Measurements from ENCODE around the gene GSTM2. TPM values are rescaled to one million over a fixed set of nuclear protein-coding genes. Genes with fewer than 3 reads are reported as not detected.

Gene GSTM2
- total RNA-seq, 4 donors from 2014 or later: 27.0 to 87.5 (median 57.2) TPM

DNA sequence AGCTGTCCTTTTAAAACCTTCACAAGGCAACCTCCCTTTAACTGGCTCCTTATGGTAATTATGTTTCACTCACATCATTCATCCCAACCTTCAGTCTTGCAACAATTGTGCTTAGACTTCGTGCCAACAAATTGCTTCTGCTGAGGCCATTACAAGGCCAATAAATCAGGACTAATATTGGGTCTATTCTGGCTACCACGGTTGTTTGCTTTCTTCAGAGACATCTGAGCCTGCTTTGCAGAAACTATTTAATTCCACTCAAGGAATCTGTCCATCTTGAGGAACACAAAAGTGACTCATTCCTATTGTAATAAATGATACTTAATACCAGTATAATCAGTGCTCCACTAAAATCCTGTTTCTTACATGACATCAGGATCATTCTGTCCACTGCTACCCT, 14.6 kb upstream of the GSTM2 start:
- Histone ChIP-seq H3K4me3 (no peak overlapping the region), H3K9me3 (no peaks in the 10 kb centered on the region), H3K36me3 (no peaks in the 10 kb centered on the region), H3K27me3 (no peaks in the 10 kb centered on the region), H3K4me1 (peaks cover 7 to 14% (median 10%) of the 10 kb centered on the region in 4 donors), H3K27ac (no peak overlapping the region)
- intact Hi-C loops (cut with DNase I; ENCODE audit: low total_unique reads) (loop anchor here (10.0 kb wide), 1 partner anchor 331 kb away; the partner anchor contains the start of gene AHCYL1), in situ Hi-C loops (cut with MboI; ENCODE audit: low pct_ligation_motif_present in 1 of 4, low pct_unique_long_range_greater_than_20kb in 1 of 4, low sequenced_read_pairs in 3 of 4) (loop anchor here (5.0 to 25.0 kb wide), 5 partner anchors 109 to 334 kb away; partner anchors contain the start of genes AHCYL1 (in 3 of the 4) and EPS8L3 (in 1 of the 4))
- no peak for TF ChIP-seq EP300 (IDR thresholded peaks at IDR 0.05; ENCODE audit: low read depth)
- TF ChIP-seq POLR2A (IDR thresholded peaks at IDR 0.05): no peak
- TF ChIP-seq, protein P1, sequence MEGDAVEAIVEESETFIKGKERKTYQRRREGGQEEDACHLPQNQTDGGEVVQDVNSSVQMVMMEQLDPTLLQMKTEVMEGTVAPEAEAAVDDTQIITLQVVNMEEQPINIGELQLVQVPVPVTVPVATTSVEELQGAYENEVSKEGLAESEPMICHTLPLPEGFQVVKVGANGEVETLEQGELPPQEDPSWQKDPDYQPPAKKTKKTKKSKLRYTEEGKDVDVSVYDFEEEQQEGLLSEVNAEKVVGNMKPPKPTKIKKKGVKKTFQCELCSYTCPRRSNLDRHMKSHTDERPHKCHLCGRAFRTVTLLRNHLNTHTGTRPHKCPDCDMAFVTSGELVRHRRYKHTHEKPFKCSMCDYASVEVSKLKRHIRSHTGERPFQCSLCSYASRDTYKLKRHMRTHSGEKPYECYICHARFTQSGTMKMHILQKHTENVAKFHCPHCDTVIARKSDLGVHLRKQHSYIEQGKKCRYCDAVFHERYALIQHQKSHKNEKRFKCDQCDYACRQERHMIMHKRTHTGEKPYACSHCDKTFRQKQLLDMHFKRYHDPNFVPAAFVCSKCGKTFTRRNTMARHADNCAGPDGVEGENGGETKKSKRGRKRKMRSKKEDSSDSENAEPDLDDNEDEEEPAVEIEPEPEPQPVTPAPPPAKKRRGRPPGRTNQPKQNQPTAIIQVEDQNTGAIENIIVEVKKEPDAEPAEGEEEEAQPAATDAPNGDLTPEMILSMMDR (IDR thresholded peaks at IDR 0.05): no peak
- TF ChIP-seq POLR2AphosphoS5 (IDR thresholded peaks at IDR 0.05): no peak
- DNase-seq: no peak
- WGBS, 2 donors (ENCODE audit: low coverage in 1 of 2): 64 to 75% methylated on average over 2 of the region's 2 CpGs

DNA sequence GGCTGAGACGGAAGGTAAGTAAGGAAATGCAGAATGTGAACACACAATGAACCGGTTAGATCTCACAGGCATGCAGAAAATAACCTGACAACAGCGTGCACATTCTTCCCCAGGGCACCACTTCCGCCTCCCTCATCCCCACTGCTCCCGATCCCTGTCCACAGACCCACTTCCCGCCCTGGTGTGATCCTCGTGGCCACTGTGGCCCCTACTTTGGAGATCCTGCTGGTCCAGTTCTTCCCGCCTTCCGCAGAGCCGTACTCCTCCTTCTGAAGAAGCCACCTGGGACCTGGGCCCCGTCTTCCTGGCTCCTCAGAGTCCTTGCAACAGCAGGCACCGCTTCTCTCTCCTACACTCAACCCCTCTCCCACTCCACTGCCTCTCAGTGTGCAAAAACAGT, 13.3 kb upstream of the GSTM2 start:
- in situ Hi-C loops (cut with MboI; ENCODE audit: low pct_ligation_motif_present in 1 of 4, low pct_unique_long_range_greater_than_20kb in 1 of 4, low sequenced_read_pairs in 3 of 4) (loop anchor here (5.0 to 25.0 kb wide), 5 partner anchors 108 to 333 kb away; partner anchors contain the start of genes AHCYL1 (in 3 of the 4) and EPS8L3 (in 1 of the 4)), intact Hi-C loops (cut with DNase I; ENCODE audit: low total_unique reads) (loop anchor here (10.0 kb wide), 1 partner anchor 330 kb away; the partner anchor contains the start of gene AHCYL1)
- H3K4me3 ChIP-seq: no peak overlapping the region
- WGBS, 2 donors (ENCODE audit: low coverage in 1 of 2): 89 to 95% methylated on average over 7 to 12 of the region's 12 CpGs
- no peaks in the 10 kb centered on the region for H3K9me3 ChIP-seq
- no peak for TF ChIP-seq EP300 (IDR thresholded peaks at IDR 0.05; ENCODE audit: low read depth)
- TF ChIP-seq, protein P1 (IDR thresholded peaks at IDR 0.05): no peak
- TF ChIP-seq POLR2A (IDR thresholded peaks at IDR 0.05): no peak
- TF ChIP-seq POLR2AphosphoS5 (IDR thresholded peaks at IDR 0.05): no peak
- no peaks in the 10 kb centered on the region for H3K27me3 ChIP-seq
- peaks cover 7 to 14% (median 10%) of the 10 kb centered on the region in 4 donors for H3K4me1 ChIP-seq
- no peak for DNase-seq
- H3K27ac ChIP-seq: peak overlapping the region in 1 of 4 donors; percentile 85
- H3K36me3 ChIP-seq: no peaks in the 10 kb centered on the region

DNA sequence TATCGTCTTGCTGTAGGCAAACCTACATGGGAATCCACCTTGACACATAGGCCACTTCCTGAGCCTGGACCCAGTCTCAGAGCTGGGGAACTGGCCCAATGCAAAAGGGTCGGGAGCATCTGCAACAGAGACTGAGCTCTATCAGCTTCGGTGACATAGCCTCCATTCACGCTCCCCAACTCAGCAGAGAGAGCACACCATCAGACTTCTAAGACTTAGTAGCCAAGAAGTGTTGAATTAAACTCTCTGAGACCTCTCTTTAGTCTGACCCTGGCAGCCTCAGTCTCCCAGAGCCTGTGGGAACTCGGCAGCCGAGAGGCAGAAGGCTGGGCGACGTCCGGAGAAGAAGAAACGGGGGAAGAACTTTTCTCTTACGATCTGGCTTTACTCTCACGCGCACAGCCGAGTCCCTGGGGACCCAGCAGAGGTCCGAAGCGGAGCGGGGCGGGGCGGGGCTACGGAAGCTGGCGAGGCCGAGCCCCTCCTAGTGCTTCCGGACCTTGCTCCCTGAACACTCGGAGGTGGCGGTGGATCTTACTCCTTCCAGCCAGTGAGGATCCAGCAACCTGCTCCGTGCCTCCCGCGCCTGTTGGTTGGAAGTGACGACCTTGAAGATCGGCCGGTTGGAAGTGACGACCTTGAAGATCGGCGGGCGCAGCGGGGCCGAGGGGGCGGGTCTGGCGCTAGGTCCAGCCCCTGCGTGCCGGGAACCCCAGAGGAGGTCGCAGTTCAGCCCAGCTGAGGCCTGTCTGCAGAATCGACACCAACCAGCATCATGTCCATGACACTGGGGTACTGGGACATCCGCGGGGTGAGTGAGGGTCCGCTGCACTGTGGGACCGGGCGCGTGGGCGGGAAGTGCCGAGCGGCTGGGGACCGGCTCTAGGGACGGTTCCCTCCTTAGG, 12.0 kb upstream of the GSTM2 start, which contains the start of gene GSTM4:
Gene GSTM4 (plus strand): TSS at position 485 of the 905 bp plus-strand sequence. CDS start 291 bp downstream, at position 776.
- Histone ChIP-seq H3K9me3 (no peaks in the 10 kb centered on the region), H3K36me3 (no peaks in the 10 kb centered on the region), H3K4me1 (peaks cover 7 to 14% (median 10%) of the 10 kb centered on the region in 4 donors), H3K4me3 (peak within 1 kb of the TSS; percentile 12 to 68 (median 56)), H3K27me3 (no peaks in the 10 kb centered on the region), H3K27ac (peak within 1 kb of the TSS; percentile 81 to 88 (median 86))
- TF ChIP-seq, protein P1 (IDR thresholded peaks at IDR 0.05): no peak
- TF ChIP-seq POLR2AphosphoS5 (IDR thresholded peaks at IDR 0.05) (peak; percentile 46 to 88 (median 83)), POLR2A (IDR thresholded peaks at IDR 0.05) (peak; percentile 87), EP300 (IDR thresholded peaks at IDR 0.05; ENCODE audit: low read depth) (no peak)
- intact Hi-C loops (cut with DNase I; ENCODE audit: low total_unique reads): loop anchor here (10.0 kb wide), 1 partner anchor 329 kb away; the partner anchor contains the start of gene AHCYL1
- 2% methylated on average over 21 of the region's 54 CpGs; no CpG with 5 or more reads in 1 of the 2 donors for WGBS, 2 donors (ENCODE audit: low coverage in 1 of 2)
- peak; percentile 93 for DNase-seq
- in situ Hi-C loops (cut with MboI; ENCODE audit: low pct_ligation_motif_present in 1 of 4, low pct_unique_long_range_greater_than_20kb in 1 of 4, low sequenced_read_pairs in 3 of 4): loop anchor here in 3 of 4 donors (10.0 to 25.0 kb wide), 3 partner anchors 119 to 331 kb away; partner anchors contain the start of gene AHCYL1 (in 3 of the 3)
